IPS-18a (cell line): ENCODE data around the gene DGKZ.
A peak's percentile ranks its signal among the peaks of the same experiment; 100 is the strongest.

Experiments used
- H3K27ac ChIP-seq: one replicate; pipeline ENCODE4 v1.5.1; 2013; ENCODE audit warnings: low read length
- H3K27me3 ChIP-seq: one replicate; pipeline ENCODE4 v1.6.1; 2013; ENCODE audit warnings: mild to moderate bottlenecking, low read length; ENCODE audit not compliant: control insufficient read depth, insufficient read depth
- H3K36me3 ChIP-seq: one replicate; pipeline ENCODE4 v1.6.1; 2013; ENCODE audit warnings: low read depth, low read length; ENCODE audit not compliant: control insufficient read depth
- H3K4me1 ChIP-seq: one replicate; pipeline ENCODE4 v1.6.1; 2013; ENCODE audit warnings: low read depth, low read length; ENCODE audit not compliant: control insufficient read depth
- H3K4me3 ChIP-seq: one replicate; pipeline ENCODE4 v1.5.1; 2013; ENCODE audit warnings: low read length
- H3K9ac ChIP-seq: one replicate; pipeline ENCODE4 v1.6.1; 2013; ENCODE audit warnings: mild to moderate bottlenecking, low read length, moderate library complexity
- H3K9me3 ChIP-seq: one replicate; pipeline ENCODE4 v1.6.1; 2013; ENCODE audit warnings: low read depth, low read length; ENCODE audit not compliant: control insufficient read depth

DGKZ gene

GRCh38 chr11:46330563-46331281 is 16.5 kb upstream of the DGKZ start:
- Histone ChIP-seq H3K9me3 (no peaks in the 10 kb centered on the region), H3K4me1 (peaks cover 25% of the 10 kb centered on the region), H3K27me3 (peaks cover 58% of the 10 kb centered on the region), H3K36me3 (no peaks in the 10 kb centered on the region), H3K27ac (no peak overlapping the region), H3K9ac (no peak overlapping the region), H3K4me3 (peak overlapping the region; percentile 1)

GRCh38 chr11:46331282-46331984 is 15.8 kb upstream of the DGKZ start:
- H3K9me3 ChIP-seq: no peaks in the 10 kb centered on the region
- H3K9ac ChIP-seq: no peak overlapping the region
- no peaks in the 10 kb centered on the region for H3K36me3 ChIP-seq
- H3K27ac ChIP-seq: no peak overlapping the region
- no peak overlapping the region for H3K4me3 ChIP-seq
- peaks cover 58% of the 10 kb centered on the region for H3K27me3 ChIP-seq
- peaks cover 32% of the 10 kb centered on the region for H3K4me1 ChIP-seq

GRCh38 chr11:46332093-46332567 is 15.1 kb upstream of the DGKZ start:
- Histone ChIP-seq H3K27ac (no peak overlapping the region), H3K4me1 (peaks cover 38% of the 10 kb centered on the region), H3K27me3 (peaks cover 58% of the 10 kb centered on the region), H3K4me3 (peak overlapping the region; percentile 60), H3K9me3 (no peaks in the 10 kb centered on the region), H3K9ac (no peak overlapping the region), H3K36me3 (no peaks in the 10 kb centered on the region)

- Histone ChIP-seq H3K4me1 (peaks cover 40% of the 10 kb centered on the region), H3K27ac (no peak overlapping the region), H3K4me3 (peak overlapping the region; percentile 60), H3K9me3 (no peaks in the 10 kb centered on the region), H3K9ac (no peak overlapping the region), H3K27me3 (peaks cover 58% of the 10 kb centered on the region), H3K36me3 (no peaks in the 10 kb centered on the region)
Observed at GRCh38 chr11:46332568-46333393, 14.5 kb upstream of the DGKZ start.

- H3K36me3 ChIP-seq: no peaks in the 10 kb centered on the region
- no peaks in the 10 kb centered on the region for H3K9me3 ChIP-seq
- peaks cover 47% of the 10 kb centered on the region for H3K4me1 ChIP-seq
- peak overlapping the region; percentile 60 for H3K4me3 ChIP-seq
- H3K27ac ChIP-seq: no peak overlapping the region
- H3K27me3 ChIP-seq: peaks cover 58% of the 10 kb centered on the region
- no peak overlapping the region for H3K9ac ChIP-seq
Observed at GRCh38 chr11:46333394-46333947, 13.8 kb upstream of the DGKZ start.

- Histone ChIP-seq H3K9ac (no peak overlapping the region), H3K9me3 (no peaks in the 10 kb centered on the region), H3K4me1 (peaks cover 51% of the 10 kb centered on the region), H3K36me3 (no peaks in the 10 kb centered on the region), H3K4me3 (no peak overlapping the region), H3K27ac (no peak overlapping the region), H3K27me3 (peaks cover 58% of the 10 kb centered on the region)
Observed at GRCh38 chr11:46334211-46334610, 13.1 kb upstream of the DGKZ start.

- Histone ChIP-seq H3K36me3 (no peaks in the 10 kb centered on the region), H3K27ac (no peak overlapping the region), H3K4me1 (peaks cover 54% of the 10 kb centered on the region), H3K9me3 (no peaks in the 10 kb centered on the region), H3K4me3 (no peak overlapping the region), H3K27me3 (peaks cover 47% of the 10 kb centered on the region), H3K9ac (no peak overlapping the region)
Observed at GRCh38 chr11:46335271-46335670, 12.0 kb upstream of the DGKZ start.

GRCh38 chr11:46335890-46336562 is 11.2 kb upstream of the DGKZ start:
- Histone ChIP-seq H3K27me3 (peaks cover 42% of the 10 kb centered on the region), H3K4me3 (no peak overlapping the region), H3K9me3 (no peaks in the 10 kb centered on the region), H3K36me3 (no peaks in the 10 kb centered on the region), H3K9ac (no peak overlapping the region), H3K4me1 (peaks cover 52% of the 10 kb centered on the region), H3K27ac (no peak overlapping the region)

GRCh38 chr11:46336563-46337180 is 10.6 kb upstream of the DGKZ start:
- Histone ChIP-seq H3K9me3 (no peaks in the 10 kb centered on the region), H3K36me3 (no peaks in the 10 kb centered on the region), H3K4me3 (no peak overlapping the region), H3K27me3 (peaks cover 36% of the 10 kb centered on the region), H3K27ac (no peak overlapping the region), H3K4me1 (peaks cover 54% of the 10 kb centered on the region), H3K9ac (no peak overlapping the region)

- H3K9me3 ChIP-seq: no peaks in the 10 kb centered on the region
- no peak overlapping the region for H3K27ac ChIP-seq
- H3K9ac ChIP-seq: no peak overlapping the region
- peaks cover 25% of the 10 kb centered on the region for H3K27me3 ChIP-seq
- peaks cover 58% of the 10 kb centered on the region for H3K4me1 ChIP-seq
- H3K36me3 ChIP-seq: no peaks in the 10 kb centered on the region
- no peak overlapping the region for H3K4me3 ChIP-seq
Observed at GRCh38 chr11:46337626-46338345, 9.5 kb upstream of the DGKZ start.
